K562 (cell line): ENCODE measurements around the gene TRMT1L. TPM values are rescaled to one million over a fixed set of nuclear protein-coding genes. Genes with fewer than 3 reads are reported as not detected.

ENCODE experiments used
- CBX5 ChIP-seq: IDR thresholded peaks from 2 replicates; pipeline ENCODE4 v1.6.1; 2014; ENCODE audit warnings: low read depth, borderline replicate concordance
- FIP1L1 ChIP-seq: fragments of 200-400 bp; formaldehyde crosslinking; IDR thresholded peaks from 2 replicates; pipeline ENCODE4 v1.6.1; 2018; ENCODE audit warnings: mild to moderate bottlenecking, low read depth, low read length; ENCODE audit not compliant: poor library complexity, severe bottlenecking
- FOXK1 ChIP-seq: sonication (generic); formaldehyde crosslinking; IDR thresholded peaks from 2 replicates; pipeline ENCODE4 v1.8.0; 2022; ENCODE audit warnings: missing genetic modification reagents, mild to moderate bottlenecking, borderline replicate concordance
- LEF1 ChIP-seq: fragments of 450-650 bp; IDR thresholded peaks from 2 replicates; pipeline ENCODE4 v1.6.1; 2016; ENCODE audit warnings: mild to moderate bottlenecking
- MAZ ChIP-seq, 2 experiments: fragments of 450-650 bp in 1 of 2; sonication (generic) in 1 of 2; formaldehyde crosslinking; IDR thresholded peaks in 1 of 2; conservative IDR thresholded peaks in 1 of 2; 2 replicates each; pipeline versions ENCODE4 v1.4.0 to v1.5.0; 2020; ENCODE audit warnings: mild to moderate bottlenecking in 1 of 2, missing genetic modification reagents in 1 of 2
- MTA1 ChIP-seq: fragments of 450-650 bp; IDR thresholded peaks from 2 replicates; pipeline ENCODE4 v1.6.1; 2017; ENCODE audit warnings: borderline replicate concordance
- NCOR1 ChIP-seq: fragments of 450-650 bp; IDR thresholded peaks from 2 replicates; pipeline ENCODE4 v1.6.1; 2016; ENCODE audit warnings: mild to moderate bottlenecking, moderate library complexity
- PHB2 ChIP-seq: fragments of 450-650 bp; IDR thresholded peaks from 2 replicates; pipeline ENCODE4 v1.6.1; 2017; ENCODE audit warnings: low read depth
- SIRT6 ChIP-seq: IDR thresholded peaks from one replicate; pipeline ENCODE4 v1.6.1; 2012; ENCODE audit warnings: low read depth, mild to moderate bottlenecking, control low read depth, inconsistent platforms, low read length, moderate library complexity
- SRSF1 ChIP-seq: fragments of 200-400 bp; formaldehyde crosslinking; IDR thresholded peaks from 2 replicates; pipeline ENCODE4 v1.6.1; 2017; ENCODE audit warnings: mild to moderate bottlenecking, low read depth, low read length, moderate library complexity
- THRA ChIP-seq: fragments of 450-650 bp; IDR thresholded peaks from 2 replicates; pipeline ENCODE4 v1.6.1; 2017; ENCODE audit warnings: mild to moderate bottlenecking, moderate library complexity
- U2AF2 ChIP-seq: fragments of 200-400 bp; formaldehyde crosslinking; optimal IDR thresholded peaks from 2 replicates; pipeline ENCODE3; 2017; ENCODE audit warnings: low read depth, mild to moderate bottlenecking, low read length
- YBX1 ChIP-seq: fragments of 450-650 bp; IDR thresholded peaks from 2 replicates; pipeline ENCODE4 v1.7.1; 2016; ENCODE audit warnings: mild to moderate bottlenecking
- ZBTB11 ChIP-seq, 3 experiments: fragments of 200-800 bp in 1 of 3; fragments of 250-450 bp in 1 of 3; fragments of 450-650 bp in 1 of 3; sonication (Bioruptor Pico) in 1 of 3; sonication (Bioruptor generic) in 1 of 3; formaldehyde crosslinking in 1 of 3; IDR thresholded peaks; 2 replicates each; pipeline versions ENCODE4 v1.6.1 to v1.8.0; 2016 to 2022; ENCODE audit warnings: mild to moderate bottlenecking in 2 of 3, missing genetic modification characterization in 2 of 3, missing compliant biosample characterization in 1 of 3, moderate library complexity in 1 of 3
- ZNF124 ChIP-seq: sonication (generic); formaldehyde crosslinking; IDR thresholded peaks from 2 replicates; pipeline ENCODE4 v1.8.1; 2022; ENCODE audit warnings: missing genetic modification reagents
- polyA plus RNA-seq, 8 experiments: library from polyadenylated mRNA; depleted of rRNA in 4 of 8; stranded (reverse) in 5 of 8; unstranded in 3 of 8; fragments of >200 nt; fragmentation: Nextera tagmentation in 2 of 8; fragmentation: Illumina TruSeq in 1 of 8; extraction: Ambion mirVana in 2 of 8; extraction: Trizol in 1 of 8; gene quantifications; 2 replicates each; pipeline versions ENCODE4 v1.2.1 to v1.2.3, GENCODE V29; 2011 to 2014; ENCODE audit warnings: inconsistent platforms in 1 of 8, missing spikeins in 1 of 8
- total RNA-seq, 7 experiments: library from RNA; depleted of rRNA in 6 of 7; stranded (reverse); fragments of >200 nt in 6 of 7; fragmentation: Illumina TruSeq in 2 of 7; extraction: Trizol in 2 of 7; gene quantifications; 2 replicates each; pipeline versions ENCODE4 v1.2.1 to v1.2.3, GENCODE V29; 2011 to 2021; ENCODE audit warnings: low replicate concordance in 1 of 7

The TRMT1L gene
- total and polyA plus RNA-seq, 9 of the 15 experiments (the other 6 are each of a cell fraction or from before 2014, with no cell fraction given) = 6.4 to 88.9 (median 32.9) TPM

- TF ChIP-seq ZBTB11 (CRISPR knock-in tag; IDR thresholded peaks at IDR 0.05) (peak in 2 of 3 experiments; percentile 80 to 97; a peak in 3 of 6 replicates), PHB2 (no peak), SRSF1 (no peak), NCOR1 (no peak), ZNF124 (no peak), LEF1 (no peak), THRA (no peak), MTA1 (no peak; the same call in 1 of the 2 replicates), U2AF2 (no peak), MAZ (CRISPR knock-in tag; conservative IDR thresholded peaks at IDR 0.05 in 1 of 2, IDR thresholded peaks at IDR 0.05 in 1 of 2) (peak; percentile 95 to 98), CBX5 (0 out of 2 replicates have a peak, but pooled peaks have one; percentile 7), SIRT6 (no peak), FIP1L1 (peak; percentile 19), FOXK1 (no peak), YBX1 (no peak)
Observed at GRCh38 chr1:185156854-185157598, at the start of gene TRMT1L, which contains the start of gene SWT1 (continued).
